Stimulated activated CD4-positive, alpha-beta T cell treated with anti-CD3 and anti-CD28 coated beads, Interleukin-15, amount 100 ng/mL, for 1 hour (primary cell): ENCODE measurements around the gene CDK2AP2.
"Not testable (repeated sequence)": the region's sequence is repeated elsewhere in the genome, so short reads cannot be mapped to it uniquely, and the experiment has no call there.

ENCODE experiments used
- DNase-seq, 2 donors: peaks; one replicate each; pipeline ENCODE4 v3.0.0-alpha.2; 2020; ENCODE audit warnings: low read depth in 1 of 2, low spot score in 1 of 2

CDK2AP2 gene, protein sequence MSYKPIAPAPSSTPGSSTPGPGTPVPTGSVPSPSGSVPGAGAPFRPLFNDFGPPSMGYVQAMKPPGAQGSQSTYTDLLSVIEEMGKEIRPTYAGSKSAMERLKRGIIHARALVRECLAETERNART

DNA sequence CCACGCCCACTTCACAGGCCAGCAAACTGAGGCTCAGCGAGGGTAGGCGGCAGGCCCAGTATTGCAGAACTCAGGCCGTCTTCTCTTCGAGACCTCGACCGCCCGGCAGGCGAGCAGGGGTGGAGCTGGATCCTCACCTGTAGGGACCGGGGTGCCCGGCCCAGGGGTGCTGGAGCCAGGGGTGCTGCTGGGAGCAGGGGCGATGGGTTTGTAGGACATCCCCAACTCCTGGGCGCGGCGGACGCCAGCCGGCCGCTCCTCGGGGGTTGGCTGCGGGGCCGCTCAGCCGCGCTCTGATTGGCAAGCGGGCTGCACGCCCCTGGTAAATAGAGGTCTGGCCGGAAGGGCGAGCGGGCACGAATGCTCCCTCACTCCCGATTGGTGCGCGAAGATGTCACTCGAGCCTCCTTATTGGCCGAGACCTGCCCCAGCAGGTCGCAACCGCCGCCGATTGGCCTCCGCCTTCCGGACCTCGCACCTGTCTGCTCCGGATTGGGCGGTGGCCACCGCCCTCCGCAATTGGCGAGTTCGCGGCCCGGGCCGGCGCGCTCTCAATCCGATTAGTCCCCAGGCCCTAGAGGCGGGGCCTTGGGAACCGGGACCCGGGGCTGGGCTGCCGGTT is at the start of gene CDK2AP2:
Gene CDK2AP2 (minus strand): TSS at position 299 of the 622 bp plus-strand sequence. CDS start 80 bp downstream, at position 219.
- peak; percentile 94 for DNase-seq

DNA sequence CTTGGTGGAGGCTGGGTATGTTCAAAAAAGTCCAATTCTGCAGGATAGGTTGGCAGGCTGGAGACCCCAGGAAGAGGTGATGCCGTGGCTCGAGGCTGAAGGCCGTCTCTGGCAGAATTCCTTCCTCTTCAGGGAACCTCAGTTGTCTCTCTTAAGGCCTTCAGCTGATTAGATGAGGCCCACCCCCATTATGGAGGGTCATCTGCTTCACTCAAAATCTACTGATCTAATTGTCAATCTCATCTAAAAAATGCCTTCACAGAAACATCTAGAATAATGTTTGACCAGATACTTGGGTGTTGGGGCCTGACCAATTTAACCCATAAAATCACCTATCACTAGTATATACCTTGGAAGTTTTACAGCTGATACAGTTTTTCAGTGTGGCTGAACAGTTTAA is 48.3 kb upstream of the CDK2AP2 start:
- DNase-seq: no peak

DNA sequence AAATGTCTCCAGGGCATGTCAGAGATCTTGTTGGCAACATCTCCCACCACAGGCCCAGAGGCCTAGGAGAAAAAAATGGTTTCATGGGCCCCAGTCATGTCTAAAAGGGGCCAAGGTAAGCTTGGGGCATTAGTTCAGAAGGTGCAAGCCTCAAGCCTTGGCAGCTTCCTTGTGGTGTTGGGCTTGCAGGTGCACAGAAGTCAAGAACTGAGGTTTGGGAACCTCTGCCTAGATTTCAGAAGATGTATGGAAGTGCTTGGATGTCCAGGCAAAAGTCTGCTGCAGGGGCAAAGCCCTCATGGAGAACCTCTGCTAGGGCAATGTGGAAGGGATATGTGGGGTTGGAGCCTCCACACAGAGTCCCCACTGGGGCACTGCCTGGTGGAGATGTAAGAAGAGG is 43.7 kb upstream of the CDK2AP2 start:
- DNase-seq: not testable (repeated sequence)

DNA sequence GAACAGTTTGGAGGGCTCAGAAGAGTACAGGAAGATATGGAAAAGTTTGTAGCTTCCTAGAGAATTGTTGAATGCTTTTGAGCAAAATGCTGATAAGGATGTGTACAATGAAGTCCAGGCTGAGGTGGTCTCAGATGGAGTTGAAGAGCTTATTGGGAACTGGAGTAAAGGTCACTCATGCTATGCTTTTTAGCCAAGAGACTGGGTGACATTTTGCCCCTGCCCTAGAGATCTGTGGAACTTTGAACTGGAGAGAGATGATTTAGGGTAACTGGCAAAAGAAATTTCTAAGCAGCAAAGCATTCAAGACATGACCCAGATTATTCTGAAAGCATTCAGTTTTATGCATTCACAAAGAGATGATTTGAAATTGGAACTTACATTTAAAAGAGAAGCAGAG is 43.2 kb upstream of the CDK2AP2 start:
- DNase-seq: no peak

DNA sequence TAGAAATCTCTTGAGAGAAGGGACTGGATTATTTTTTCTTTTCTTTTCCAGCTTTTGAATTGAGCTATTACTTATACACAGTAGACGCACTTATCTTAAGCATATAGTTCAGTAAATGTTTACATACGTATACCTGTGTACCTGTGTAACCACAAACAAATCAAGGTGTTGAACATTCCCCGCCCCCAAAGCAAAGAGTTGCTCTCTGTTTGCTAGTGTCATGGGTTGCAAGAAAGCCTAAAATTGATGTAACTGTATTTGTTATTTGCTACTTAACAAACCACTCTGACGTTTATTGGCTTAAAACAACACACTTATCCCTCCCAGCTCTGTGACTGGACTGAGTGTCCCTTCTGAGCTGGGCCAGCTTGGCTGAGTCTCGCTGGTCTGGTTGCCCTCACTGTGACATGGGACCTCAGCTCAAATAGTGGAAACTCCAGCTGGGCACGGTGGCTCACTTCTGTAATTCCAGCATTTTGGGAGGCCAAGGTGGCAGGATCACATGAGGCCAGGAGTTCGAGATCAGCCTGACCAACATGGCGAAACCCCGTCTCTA is 40.7 kb upstream of the CDK2AP2 start:
- DNase-seq: no peak

DNA sequence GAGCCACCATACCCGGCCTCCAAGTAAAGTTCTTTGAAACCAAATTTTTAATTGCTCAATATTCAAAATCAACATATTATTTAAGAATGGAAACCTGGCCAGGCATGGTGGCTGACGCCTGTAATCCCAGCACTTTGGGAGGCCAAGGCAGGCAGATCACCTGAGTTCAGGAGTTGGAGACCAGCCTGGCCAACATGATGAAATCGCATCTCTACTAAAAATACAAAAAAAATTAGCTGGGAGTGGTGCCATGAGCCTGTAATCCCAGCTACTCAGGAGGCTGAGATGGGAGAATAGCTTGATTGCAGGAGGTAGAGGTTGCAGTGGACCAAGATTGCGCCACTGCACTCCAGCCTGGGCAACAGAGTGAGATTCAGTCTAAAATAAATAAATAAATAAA is 40.1 kb upstream of the CDK2AP2 start:
- DNase-seq: not testable (repeated sequence)

DNA sequence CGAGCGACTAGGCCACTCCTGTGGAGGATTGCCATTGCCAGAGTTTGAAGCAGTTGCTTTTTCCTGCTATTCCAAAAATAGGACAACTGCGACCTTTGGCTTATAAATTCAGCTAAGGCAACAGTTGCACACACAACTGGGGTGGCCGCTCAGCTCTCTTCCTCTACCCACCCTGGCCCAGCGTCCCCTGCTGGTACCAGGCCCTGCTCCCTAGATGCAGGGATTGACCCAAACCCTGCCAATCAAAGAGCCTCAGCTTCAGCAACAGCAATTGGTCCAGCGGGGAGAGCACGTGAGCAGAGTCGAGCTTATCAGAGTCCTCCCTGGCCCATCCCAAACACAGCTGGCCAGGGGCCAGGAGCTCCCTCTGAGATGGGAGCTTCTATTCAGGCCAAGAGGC is 37.3 kb upstream of the CDK2AP2 start:
- DNase-seq: no peak

DNA sequence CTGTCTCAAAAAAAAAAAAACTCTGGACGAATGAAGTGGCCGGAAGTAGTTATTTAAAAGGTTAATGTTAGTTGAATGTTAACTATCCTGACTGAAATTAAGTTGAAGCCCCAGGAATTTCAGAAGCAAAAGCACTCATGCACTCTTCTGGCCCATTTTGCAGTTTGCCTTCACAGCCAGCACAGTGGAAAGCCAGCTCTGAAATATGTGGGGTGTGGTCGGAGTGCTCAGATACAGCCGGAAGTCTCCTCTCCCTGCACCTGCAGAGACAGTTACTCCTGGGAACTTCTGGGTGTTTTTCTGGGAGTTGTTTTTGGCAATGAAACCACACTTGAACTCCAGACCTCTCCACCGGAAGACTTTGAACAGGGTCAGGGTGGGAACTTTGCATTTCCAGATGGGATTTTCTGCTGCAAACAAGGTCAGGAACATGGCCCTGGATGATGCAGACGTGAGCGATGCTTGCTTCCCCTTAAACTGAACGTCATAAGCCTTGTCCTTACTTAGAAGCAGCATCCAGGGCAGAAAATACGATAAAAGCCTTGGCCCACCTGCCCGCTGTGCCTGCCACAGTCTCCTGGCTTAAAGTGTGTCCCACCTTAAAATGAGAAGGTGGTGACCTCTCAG is 36.8 kb upstream of the CDK2AP2 start:
- DNase-seq: no peak

DNA sequence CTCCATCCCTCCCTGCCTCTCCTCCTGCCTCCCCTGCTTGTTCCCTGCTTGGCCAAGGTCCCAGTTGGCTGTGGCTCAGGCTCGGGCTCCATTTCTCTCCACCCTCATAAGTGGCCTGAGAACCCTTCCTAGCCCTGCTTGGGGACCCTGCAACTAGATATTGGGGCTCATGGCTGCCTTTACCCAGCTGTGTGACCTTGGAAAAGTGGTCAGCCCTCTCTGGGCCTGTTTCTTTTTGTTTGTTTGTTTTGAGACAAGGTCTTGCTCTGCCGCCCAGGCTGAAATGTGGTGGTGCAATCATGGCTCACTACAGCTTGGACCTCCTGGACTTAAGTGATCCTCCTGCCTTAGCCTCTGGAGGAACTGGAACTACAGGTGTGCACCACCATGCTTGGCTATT is 35.6 kb upstream of the CDK2AP2 start:
- DNase-seq: no peak

DNA sequence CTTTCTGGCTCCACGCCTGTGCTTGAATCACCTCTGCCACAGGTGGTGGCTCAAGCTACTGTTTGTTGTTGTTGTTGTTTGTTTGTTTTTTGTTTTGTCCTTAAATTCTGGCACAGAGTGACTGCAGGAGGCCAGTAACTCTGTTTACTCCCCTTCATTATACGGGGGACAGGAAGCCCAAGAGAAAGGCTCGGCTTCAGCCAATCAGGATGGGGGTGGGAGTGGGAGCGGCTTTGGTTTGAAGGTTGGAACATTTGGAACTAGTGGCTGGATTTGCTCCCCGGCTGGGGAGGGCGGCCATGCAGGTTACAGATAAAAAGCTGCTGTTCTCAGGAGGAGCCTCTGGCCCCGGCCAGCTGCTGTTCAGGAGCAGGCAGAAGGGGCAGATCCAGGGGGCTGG is 35.0 kb upstream of the CDK2AP2 start:
- DNase-seq: no peak

DNA sequence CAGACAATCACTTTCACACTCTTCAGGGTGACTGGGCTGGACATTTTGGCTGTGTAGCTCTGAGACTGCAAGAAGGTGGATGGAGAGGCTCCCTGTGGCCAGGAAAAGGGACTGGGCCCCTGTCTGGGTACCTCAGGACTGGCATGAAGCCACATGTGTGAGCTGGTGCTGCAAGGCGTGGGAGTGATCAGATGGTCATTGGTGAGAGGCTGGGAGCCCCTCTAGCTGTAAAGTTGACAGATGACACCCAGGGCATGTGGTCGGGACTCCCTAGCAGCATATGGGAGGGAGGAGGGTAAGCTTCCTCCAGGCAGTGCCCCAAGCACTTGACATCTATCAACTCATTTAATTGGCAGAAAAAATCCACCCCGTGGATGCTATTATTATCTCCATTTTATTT is 34.2 kb upstream of the CDK2AP2 start:
- no peak for DNase-seq

DNA sequence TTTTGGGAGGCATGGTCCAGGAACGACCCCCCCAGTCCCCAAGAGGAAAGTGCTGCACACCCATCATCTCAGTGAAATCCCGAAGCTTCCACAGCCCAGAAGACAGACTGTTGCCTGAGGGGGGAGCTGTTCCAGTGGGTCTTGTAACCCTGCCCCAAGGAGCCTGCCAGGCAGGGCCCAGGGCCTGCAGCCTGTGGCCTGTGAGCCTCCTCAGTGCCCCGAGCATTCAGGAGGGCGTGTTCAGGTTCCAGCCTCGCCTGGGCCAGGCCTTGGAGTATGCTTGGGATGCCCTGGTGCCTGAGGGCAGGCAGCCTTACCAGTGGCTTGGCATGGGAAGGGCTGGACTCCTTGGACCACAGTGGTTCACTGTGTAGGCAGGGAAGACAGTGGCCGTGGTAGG is 33.2 kb upstream of the CDK2AP2 start:
- no peak for DNase-seq

DNA sequence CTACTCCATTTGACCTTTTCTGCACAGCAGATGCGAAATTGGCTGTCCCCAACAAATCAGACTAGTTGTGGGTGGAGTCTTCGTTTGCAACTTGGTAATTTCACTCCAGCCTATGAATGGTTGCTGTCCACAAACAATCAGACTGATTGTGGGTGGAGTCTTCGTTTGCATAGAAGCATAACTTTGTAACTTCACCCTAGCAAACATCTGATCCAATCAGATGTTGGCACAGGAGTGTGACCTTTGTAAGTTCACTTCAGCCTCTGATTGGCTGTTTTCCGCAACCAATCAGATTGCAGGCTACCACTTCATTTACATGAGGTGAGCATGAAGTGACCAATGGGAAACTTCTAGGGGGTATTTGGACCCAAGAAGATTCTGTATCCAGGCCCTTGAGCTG is 31.6 kb upstream of the CDK2AP2 start:
- DNase-seq: no peak

DNA sequence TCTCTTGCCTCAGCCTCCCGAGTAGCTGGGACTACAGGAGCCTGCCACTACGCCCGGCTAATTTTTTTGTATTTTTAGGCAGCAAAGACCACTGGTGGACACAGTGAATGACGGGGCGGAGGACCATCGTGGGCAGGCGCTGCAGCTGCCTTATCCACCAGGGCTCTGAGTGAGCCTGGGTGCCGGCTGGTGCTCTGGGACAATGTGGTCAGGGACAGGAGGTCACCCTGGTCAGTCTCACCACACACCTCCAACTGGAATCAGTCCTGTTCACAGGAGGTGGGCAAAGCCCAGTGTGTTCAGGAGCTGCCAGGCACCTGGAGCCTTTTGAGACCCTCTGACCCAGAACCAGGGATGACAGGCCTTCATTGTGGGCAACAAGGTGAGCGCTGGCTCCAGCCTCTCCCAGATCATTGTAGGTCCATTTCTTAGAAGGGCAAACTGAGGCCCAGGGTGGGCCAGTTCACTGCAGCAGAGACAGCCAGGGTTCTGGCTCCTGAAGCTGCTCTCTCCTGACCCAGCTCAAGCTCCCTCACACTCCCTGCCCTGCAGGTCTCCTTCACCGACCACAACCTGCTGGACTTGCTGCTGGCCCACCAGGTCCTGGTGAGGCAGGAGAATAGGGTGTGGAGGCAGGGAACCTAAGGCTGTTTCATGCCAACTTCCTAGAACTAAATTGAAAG is 31.0 kb upstream of the CDK2AP2 start:
- DNase-seq: no peak

DNA sequence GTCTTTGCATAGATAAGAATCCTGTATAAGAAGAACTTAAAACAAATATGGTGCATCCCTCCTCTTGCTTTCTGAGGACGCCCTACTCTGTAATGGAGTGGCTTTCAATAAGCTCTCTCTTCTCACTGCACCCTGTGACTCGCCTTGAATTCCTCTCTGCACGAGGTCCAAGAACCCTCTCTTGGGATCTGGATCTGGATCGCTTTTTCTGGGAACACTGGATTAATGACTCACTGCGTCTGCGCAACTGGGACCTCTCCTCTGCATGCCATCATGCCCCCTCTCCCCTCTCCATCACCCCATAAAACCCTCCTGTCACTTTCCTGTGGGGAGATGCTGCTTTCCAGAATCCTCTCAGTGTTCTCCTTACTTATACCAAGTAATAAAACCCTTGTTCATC is 30.3 kb upstream of the CDK2AP2 start:
- no peak for DNase-seq

DNA sequence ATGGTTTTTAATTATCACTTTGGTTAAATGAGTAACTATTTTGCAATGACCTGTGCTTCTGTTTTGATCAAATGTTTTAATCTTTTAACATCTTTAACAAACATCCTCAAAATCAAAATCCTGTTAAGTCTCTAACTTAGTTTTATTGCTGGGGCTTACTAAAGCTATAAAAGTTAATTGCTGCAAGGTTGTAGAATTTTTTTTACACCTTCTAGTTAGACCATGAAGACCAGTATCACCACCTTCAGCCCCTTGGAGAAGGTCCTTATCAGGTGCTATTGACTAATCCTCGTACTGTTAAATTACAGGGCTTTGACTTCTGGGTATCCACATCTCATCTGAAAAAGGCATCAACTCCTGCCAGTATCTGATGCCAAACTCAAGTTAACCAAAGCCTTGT is 27.6 kb upstream of the CDK2AP2 start:
- DNase-seq: no peak

DNA sequence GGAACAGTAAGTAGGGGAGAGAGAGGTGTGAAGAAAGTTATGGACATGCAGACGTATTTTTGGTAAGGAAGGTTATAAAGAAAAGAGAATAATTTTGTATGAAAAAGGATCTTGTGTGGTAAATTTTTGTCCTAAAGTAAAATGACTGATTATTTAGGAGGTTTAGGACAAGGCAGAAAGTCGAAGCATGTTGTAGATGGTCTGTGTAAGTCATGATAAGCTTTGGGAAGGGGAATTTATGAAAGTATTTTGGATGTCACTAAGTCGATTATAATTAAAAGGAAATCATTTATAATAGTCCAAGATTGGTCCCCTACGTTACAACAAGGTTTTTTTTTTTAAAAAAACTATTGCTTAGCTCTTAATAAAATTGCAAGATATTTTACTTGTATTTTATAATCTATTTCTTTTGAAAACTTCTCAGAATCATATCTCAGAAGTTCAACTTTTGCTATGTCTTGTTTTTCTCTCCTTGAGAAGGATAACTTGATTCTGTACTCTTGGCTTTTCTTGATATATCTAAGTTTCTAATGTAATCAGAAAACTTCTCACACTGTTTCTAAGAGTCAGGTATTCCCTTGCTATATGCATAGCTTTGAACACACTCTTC is 26.2 kb upstream of the CDK2AP2 start:
- DNase-seq: no peak

DNA sequence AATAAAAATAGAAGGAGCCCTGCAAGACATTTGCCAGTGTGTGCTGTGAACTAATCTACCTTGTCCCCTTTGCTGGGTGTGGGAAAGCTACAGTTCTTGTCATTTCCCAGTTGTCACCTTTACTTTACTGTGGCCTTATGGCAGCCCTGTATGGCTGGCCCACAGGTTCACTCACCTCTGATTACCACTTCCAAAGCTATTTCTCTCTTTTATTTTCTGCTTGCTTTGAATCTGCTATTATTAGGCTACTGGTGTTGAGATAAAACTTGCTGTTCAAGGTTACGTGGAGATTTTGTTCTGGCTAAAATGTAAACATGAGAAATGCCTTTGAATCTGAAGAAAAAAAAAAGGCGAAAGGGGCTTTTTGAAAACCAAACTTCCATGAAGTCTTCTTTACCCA is 24.9 kb upstream of the CDK2AP2 start:
- DNase-seq: no peak

DNA sequence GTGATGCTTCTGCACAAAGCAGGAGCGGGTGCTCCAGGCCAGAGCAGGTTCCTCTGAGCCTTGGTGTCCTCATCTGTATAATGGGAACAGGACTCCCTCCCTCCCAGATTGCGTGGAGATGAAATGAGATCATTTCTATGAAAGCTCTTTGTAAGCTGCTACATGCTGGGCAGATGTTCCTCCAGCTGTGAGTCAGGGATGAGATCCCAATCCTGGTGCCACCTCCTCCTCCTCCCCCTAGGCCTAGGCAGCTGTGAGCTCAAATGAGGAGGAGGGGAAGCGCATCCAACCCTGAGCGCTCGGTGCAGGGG is 22.3 kb upstream of the CDK2AP2 start:
- DNase-seq: no peak

DNA sequence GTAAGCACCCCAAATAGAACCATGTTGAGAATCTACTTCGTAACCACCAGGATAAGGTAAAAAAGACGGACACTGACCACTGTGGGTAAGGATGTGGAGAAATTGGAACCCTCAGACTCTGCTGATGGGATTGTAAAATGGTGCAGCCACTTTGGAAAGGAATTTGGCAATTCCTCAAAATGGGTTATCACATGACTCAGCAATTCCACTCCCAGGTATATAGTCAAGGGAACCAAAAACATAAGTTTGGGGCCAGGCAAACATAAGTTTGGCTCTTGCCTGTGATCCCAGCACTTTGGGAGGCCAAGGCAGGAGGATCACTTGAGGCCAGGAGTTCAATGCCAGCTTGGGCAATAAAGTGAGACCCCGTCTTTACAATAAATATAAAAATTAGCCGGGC is 20.4 kb upstream of the CDK2AP2 start:
- DNase-seq: no peak

DNA sequence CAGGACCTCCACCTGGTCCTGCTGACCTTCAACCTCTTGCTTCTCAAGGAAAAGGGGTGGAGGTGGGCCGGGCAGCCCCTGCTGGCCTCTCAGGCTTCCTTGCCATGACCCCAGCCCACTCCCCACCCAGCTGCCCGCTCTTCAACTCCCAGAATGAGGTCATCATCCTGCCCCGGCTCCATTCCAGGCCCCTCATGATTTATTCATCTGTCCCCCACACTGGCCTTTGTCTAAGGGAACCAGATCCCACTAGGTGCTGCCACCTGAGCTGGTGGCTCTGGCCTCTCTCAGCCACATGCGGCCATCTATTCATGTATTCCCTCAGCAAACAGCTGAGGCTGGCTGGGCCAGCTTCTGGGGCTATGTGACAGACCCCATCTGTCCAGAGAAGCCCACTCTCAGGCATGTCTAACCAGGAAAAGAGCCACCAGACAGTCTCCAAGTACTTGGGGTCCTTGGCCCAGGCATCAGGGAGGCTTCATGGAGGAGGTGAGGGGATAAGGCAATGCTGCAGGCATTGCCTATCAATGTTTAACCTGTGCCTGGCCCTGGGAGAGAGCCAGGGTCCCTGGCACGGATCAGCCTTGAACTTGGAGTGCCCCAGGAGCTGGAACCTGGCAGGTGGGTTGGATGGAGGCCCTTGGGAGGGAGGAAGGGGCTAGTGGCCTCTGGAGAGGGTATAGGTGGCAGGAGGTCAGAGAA is 17.5 kb upstream of the CDK2AP2 start:
- no peak for DNase-seq
